ENCODE results near the gene RNPEPL1. TPM values are rescaled to one million over a fixed set of nuclear protein-coding genes. Genes with fewer than 3 reads are reported as not detected.

RNPEPL1 gene
- total RNA-seq, 4 donors from 2014 or later, result 31.9 to 124 (median 99.6) TPM

- Histone ChIP-seq H3K4me1 (peaks cover 4 to 8% of the 10 kb centered on the region in 2 donors), H3K9me3 (no peaks in the 10 kb centered on the region), H3K27me3 (no peaks in the 10 kb centered on the region), H3K27ac (no peak overlapping the region), H3K4me3 (no peak overlapping the region), H3K36me3 (no peaks in the 10 kb centered on the region)
- in situ Hi-C loops (cut with MboI; ENCODE audit: low sequenced_read_pairs in 4 of 4) (no loop called here), intact Hi-C loops (cut with DNase I; ENCODE audit: low total_unique reads) (no loop called here)
- ATAC-seq (no peak), DNase-seq (no peak)
- TF ChIP-seq POLR2A (IDR thresholded peaks at IDR 0.05) (no peak), CTCF (IDR thresholded peaks at IDR 0.05 in 4 of 5, conservative IDR thresholded peaks at IDR 0.05 in 1 of 5) (no peak)
Measured at GRCh38 chr2:240611601-240612210, 43.4 kb downstream of the RNPEPL1 start.

- Histone ChIP-seq H3K9me3 (no peaks in the 10 kb centered on the region), H3K27me3 (no peaks in the 10 kb centered on the region), H3K27ac (no peak overlapping the region), H3K4me3 (no peak overlapping the region), H3K36me3 (no peaks in the 10 kb centered on the region), H3K4me1 (peaks cover 4 to 8% of the 10 kb centered on the region in 2 donors)
- ATAC-seq, result no peak
- intact Hi-C loops (cut with DNase I; ENCODE audit: low total_unique reads) (no loop called here), in situ Hi-C loops (cut with MboI; ENCODE audit: low sequenced_read_pairs in 4 of 4) (no loop called here)
- DNase-seq, result no peak
- TF ChIP-seq POLR2A (IDR thresholded peaks at IDR 0.05), result no peak
- no peak for TF ChIP-seq CTCF (IDR thresholded peaks at IDR 0.05 in 4 of 5, conservative IDR thresholded peaks at IDR 0.05 in 1 of 5)
Measured at GRCh38 chr2:240613781-240614180, 45.5 kb downstream of the RNPEPL1 start.

- no peak for ATAC-seq
- Histone ChIP-seq H3K4me1 (peaks cover 4 to 8% of the 10 kb centered on the region in 2 donors), H3K9me3 (no peaks in the 10 kb centered on the region), H3K36me3 (no peaks in the 10 kb centered on the region), H3K27ac (no peak overlapping the region), H3K27me3 (no peaks in the 10 kb centered on the region), H3K4me3 (no peak overlapping the region)
- DNase-seq, result no peak
- intact Hi-C loops (cut with DNase I; ENCODE audit: low total_unique reads), result no loop called here
- in situ Hi-C loops (cut with MboI; ENCODE audit: low sequenced_read_pairs in 4 of 4), result no loop called here
- TF ChIP-seq CTCF (IDR thresholded peaks at IDR 0.05 in 4 of 5, conservative IDR thresholded peaks at IDR 0.05 in 1 of 5) (no peak), POLR2A (IDR thresholded peaks at IDR 0.05) (no peak)
Measured at GRCh38 chr2:240614391-240614790, 46.1 kb downstream of the RNPEPL1 start.

GRCh38 chr2:240615396-240615795, 47.1 kb downstream of the RNPEPL1 start:
- Histone ChIP-seq H3K4me1 (peaks cover 4 to 8% of the 10 kb centered on the region in 2 donors), H3K27ac (no peak overlapping the region), H3K4me3 (no peak overlapping the region), H3K27me3 (no peaks in the 10 kb centered on the region), H3K9me3 (no peaks in the 10 kb centered on the region), H3K36me3 (no peaks in the 10 kb centered on the region)
- ATAC-seq, result no peak
- in situ Hi-C loops (cut with MboI; ENCODE audit: low sequenced_read_pairs in 4 of 4) (no loop called here), intact Hi-C loops (cut with DNase I; ENCODE audit: low total_unique reads) (no loop called here)
- no peak for DNase-seq
- TF ChIP-seq CTCF (IDR thresholded peaks at IDR 0.05 in 4 of 5, conservative IDR thresholded peaks at IDR 0.05 in 1 of 5) (no peak), POLR2A (IDR thresholded peaks at IDR 0.05) (no peak)

Data from gastrocnemius medialis (tissue), 4 donors.